ENCODE results near the gene ITM2B. TPM values are rescaled to one million over a fixed set of nuclear protein-coding genes. Genes with fewer than 3 reads are reported as not detected.

ITM2B gene
- 633 TPM for total RNA-seq

DNA sequence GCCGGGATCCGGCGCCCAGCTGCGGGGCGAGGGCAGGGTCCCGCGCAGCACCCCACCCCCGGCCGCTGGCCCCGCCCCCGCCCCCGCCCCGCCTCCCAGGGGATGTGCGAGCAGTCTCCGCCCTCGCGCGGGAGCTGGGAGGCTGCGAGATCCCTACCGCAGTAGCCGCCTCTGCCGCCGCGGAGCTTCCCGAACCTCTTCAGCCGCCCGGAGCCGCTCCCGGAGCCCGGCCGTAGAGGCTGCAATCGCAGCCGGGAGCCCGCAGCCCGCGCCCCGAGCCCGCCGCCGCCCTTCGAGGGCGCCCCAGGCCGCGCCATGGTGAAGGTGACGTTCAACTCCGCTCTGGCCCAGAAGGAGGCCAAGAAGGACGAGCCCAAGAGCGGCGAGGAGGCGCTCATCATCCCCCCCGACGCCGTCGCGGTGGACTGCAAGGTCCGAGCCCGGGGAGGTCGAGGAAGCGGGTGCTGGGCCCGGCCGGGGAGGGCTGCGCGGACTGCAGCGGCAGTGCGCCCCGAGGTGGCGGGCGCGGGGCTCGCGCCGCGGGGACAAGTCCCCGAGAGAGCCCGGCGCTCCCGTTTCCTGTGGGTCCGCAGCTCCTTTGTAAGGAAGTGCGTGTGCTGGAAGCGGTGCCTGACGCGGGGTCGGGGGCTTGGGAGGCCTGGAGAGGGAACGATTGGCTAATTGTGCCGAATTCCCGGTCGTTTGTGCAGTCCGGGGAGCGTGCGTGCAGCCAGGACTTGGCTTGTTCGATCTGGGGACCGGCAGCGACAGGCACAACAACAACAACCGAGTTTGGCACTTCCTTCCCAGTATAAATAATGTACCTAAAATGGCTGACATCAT, at the start of gene ITM2B:
Gene ITM2B, plus strand, starts transcription at position 161 of the 843 bp plus-strand sequence. Its CDS starts 155 bp downstream, at position 316.

GRCh38 chr13:48303359-48304142, 70.5 kb downstream of the ITM2B start, which contains the start of gene RB1:
RB1 (plus strand) TSS chr13:48303751; CDS start chr13:48303913, 162 bp downstream.

Other genes with a start within 250 kb of the ITM2B start
- 47.9 TPM for gene SUCLA2, start 231.9 kb upstream of the ITM2B start, total RNA-seq
- 13.8 TPM for gene NUDT15, start 195.5 kb upstream of the ITM2B start, total RNA-seq
- gene MED4, start 138.1 kb upstream of the ITM2B start, total RNA-seq, result 26.7 TPM
- gene RB1, start 70.5 kb downstream of the ITM2B start, total RNA-seq, result 38.4 TPM
- gene LPAR6, start 179.9 kb downstream of the ITM2B start, total RNA-seq, result 32.0 TPM